Rectal smooth muscle tissue (tissue), 1 donor: ENCODE data around the gene SURF1.

Experiments used
- H3K27ac ChIP-seq: one replicate; pipeline ENCODE4 v1.7.0; 2013; ENCODE audit warnings: low read depth, low read length, inconsistent platforms
- H3K27me3 ChIP-seq: one replicate; pipeline ENCODE4 v1.7.0; 2013; ENCODE audit warnings: low read length; ENCODE audit not compliant: control insufficient read depth, insufficient read depth
- H3K36me3 ChIP-seq: one replicate; pipeline ENCODE4 v1.7.0; 2013; ENCODE audit warnings: low read length; ENCODE audit not compliant: control insufficient read depth, insufficient read depth
- H3K4me1 ChIP-seq: one replicate; pipeline ENCODE4 v1.7.0; 2013; ENCODE audit warnings: low read length; ENCODE audit not compliant: control insufficient read depth, insufficient read depth
- H3K4me3 ChIP-seq: one replicate; pipeline ENCODE4 v1.7.0; 2013; ENCODE audit warnings: low read length
- H3K9ac ChIP-seq: one replicate; pipeline ENCODE4 v1.7.0; 2013; ENCODE audit warnings: low read length

SURF1 gene

DNA sequence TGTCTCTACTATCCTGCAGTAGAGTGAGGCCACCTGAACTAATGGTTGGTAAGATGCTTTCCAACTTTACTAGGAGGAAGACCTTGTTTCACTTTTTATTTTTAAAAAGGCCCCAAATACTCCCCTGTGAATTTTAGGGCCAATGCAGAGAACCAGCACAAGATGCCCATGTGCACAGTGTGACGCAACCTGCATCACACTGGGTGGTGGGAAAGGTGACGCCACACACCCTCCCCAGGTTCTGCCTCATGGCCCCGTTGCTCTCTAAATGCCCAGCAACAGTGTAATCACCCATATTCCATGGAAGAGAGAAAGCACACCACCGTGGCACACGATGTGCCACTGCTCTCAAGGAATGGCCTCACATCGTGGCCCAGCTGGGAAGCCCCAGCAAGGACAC is 13.1 kb upstream of the SURF1 start:
- no peaks in the 10 kb centered on the region for H3K27me3 ChIP-seq
- no peak overlapping the region for H3K4me3 ChIP-seq
- no peaks in the 10 kb centered on the region for H3K4me1 ChIP-seq
- H3K36me3 ChIP-seq, result peaks cover 34% of the 10 kb centered on the region
- no peak overlapping the region for H3K27ac ChIP-seq
- no peak overlapping the region for H3K9ac ChIP-seq

DNA sequence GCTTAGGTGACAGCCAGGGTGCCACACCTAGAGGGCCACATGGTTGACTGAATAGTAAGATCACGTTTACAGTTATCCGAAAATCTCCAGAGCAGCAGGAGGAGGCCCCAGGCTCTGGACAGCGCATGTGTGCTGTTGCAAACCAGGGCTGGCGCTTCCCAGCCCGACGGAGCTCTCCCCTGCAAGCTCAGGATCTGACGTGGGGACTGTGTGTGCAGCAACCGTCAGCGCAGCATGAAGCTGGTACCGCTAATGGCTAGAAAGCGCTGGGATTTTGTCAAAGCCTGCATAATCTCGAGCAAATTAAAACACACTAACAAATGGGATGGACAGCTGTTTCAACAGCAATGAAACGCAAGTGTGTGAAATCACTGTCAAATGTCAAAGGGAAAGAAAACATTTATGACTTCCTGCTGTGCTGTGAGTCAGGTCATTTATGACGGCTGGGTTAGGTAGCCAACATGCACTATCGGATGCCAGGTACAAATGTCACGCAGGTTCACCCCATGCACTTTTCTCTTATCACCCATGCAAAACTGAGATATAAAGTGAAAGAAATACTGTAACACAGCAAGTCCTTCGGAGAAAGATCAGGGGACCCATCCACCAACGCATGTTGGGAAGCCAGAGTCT is 12.1 kb upstream of the SURF1 start:
- Histone ChIP-seq H3K4me1 (no peaks in the 10 kb centered on the region), H3K36me3 (peaks cover 39% of the 10 kb centered on the region), H3K4me3 (no peak overlapping the region), H3K27me3 (no peaks in the 10 kb centered on the region), H3K9ac (no peak overlapping the region), H3K27ac (no peak overlapping the region)

DNA sequence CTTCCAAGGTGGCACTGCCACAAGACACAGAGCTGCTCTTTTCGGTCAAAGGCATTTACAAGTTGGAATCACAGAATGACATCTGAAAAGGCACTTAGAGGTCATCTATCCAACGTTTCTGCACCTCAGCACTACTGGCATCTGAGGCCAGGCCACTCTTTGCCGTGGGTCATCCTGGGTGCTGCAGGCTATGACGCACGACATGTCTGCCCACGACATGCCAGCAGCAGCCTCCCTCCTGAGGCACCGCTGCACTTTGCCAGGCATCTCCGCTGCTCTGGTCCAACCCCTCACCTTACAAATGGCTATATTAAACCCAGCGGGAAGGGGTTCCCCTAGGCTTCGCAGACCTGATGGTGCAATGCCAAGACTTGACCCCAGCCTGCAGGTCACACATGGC is 11.5 kb upstream of the SURF1 start:
- Histone ChIP-seq H3K36me3 (peaks cover 41% of the 10 kb centered on the region), H3K4me3 (no peak overlapping the region), H3K27ac (no peak overlapping the region), H3K4me1 (no peaks in the 10 kb centered on the region), H3K9ac (no peak overlapping the region), H3K27me3 (no peaks in the 10 kb centered on the region)

DNA sequence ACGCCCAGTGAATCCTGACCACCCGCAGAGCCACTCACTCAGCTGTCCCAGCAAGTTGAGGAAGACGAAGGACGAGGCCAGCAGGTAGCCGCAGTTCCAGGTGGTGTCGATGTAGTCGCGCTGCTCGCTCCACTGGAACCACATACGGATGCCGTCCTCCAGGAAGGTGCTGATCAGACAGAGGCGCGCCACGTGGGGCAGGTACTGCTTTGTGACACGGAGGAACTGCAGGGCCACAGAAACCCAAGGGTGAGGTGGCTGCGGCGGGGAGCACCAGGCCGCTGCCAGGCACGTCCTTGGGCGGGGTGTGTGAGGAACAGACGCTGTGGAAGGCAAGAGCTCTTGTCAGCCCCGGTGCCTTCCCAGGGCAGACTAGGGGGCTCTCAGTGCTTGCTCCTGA is 10.9 kb upstream of the SURF1 start:
- no peaks in the 10 kb centered on the region for H3K27me3 ChIP-seq
- H3K4me3 ChIP-seq, result no peak overlapping the region
- H3K36me3 ChIP-seq, result peaks cover 43% of the 10 kb centered on the region
- no peaks in the 10 kb centered on the region for H3K4me1 ChIP-seq
- H3K9ac ChIP-seq, result no peak overlapping the region
- no peak overlapping the region for H3K27ac ChIP-seq

DNA sequence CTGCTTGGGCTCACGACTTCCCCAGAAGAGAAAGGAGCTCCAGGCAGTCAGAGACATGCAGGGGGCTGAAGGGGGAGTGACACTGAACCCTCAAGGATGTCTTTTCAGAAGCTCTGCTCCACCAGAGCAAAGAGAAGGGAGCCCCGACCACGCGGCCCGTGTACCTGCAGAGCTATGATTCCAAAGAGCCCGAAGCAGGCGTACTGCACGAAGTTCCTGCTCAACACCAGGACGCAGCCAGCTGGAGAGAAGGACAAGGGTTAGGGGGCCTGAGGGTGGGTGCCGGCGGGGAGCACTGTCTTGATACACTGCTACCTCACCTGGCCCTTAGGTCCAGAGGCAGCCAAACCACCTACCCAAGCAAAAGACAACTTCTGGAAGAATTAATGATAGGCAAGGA is 10.1 kb upstream of the SURF1 start:
- Histone ChIP-seq H3K36me3 (peaks cover 44% of the 10 kb centered on the region), H3K4me1 (no peaks in the 10 kb centered on the region), H3K4me3 (no peak overlapping the region), H3K9ac (no peak overlapping the region), H3K27ac (no peak overlapping the region), H3K27me3 (no peaks in the 10 kb centered on the region)

DNA sequence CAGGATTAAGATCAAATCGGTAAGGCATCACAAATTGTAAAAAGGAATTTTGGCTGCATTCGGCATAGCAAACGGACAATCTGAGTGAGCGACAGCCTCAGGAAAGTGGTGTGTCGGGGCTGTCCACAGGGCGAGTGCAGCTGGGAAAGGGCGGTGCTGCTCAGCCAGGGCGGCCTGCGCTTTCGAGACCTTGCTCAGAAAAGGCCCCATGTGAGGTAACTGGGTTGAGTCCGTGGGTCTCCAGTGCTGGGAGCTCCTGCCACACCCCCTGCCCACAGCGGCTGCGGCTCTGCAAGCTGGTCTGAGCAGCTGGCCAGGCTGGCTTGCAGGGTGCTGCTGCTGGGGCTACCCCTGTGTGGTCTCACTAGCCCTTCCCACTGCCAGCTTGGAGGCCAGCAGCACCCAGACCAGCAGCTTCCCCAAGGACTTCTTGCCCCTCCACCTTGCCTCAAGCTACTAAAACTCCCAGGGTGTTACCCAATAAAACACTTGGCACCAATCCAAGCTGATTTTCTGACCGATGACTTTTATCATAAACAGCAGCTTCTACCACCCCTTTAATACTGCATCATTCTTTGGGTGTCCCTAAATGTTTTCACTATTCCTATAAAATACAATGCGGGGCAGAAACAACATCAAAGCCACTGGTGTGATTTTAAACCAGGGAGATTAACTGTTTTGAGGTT is 6.2 kb upstream of the SURF1 start:
- Histone ChIP-seq H3K27me3 (no peaks in the 10 kb centered on the region), H3K27ac (no peak overlapping the region), H3K36me3 (peaks cover 54% of the 10 kb centered on the region), H3K9ac (no peak overlapping the region), H3K4me1 (no peaks in the 10 kb centered on the region), H3K4me3 (no peak overlapping the region)

DNA sequence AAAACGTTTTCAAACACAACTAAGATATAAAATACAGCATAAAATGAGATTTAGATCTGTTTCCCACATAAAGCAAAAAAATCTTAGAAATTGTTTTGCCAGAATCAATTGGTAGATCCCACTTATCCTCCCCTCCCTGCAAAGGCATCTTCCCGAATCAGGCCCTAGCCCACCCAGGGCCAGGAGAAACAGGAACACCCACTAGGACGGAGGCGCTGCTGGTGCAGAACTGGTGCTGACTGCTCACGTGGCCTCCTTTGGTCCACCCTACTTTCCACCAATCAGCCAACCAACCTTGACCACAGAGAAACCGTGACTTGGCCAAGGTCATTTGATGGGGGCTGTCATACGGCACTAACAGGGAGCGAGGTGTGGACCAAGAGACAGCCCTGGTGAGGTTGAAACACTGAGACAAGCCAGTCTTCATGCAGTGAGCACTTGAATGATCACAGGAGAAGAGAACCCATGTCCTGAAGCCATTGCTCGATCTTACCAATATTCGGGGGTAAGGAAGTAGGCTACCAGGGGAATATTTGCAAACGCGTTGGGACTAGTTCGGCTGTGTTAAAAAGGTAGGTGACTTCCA is 5.3 kb upstream of the SURF1 start:
- Histone ChIP-seq H3K36me3 (peaks cover 47% of the 10 kb centered on the region), H3K4me3 (no peak overlapping the region), H3K27me3 (no peaks in the 10 kb centered on the region), H3K4me1 (peaks cover 3% of the 10 kb centered on the region), H3K27ac (no peak overlapping the region), H3K9ac (no peak overlapping the region)

DNA sequence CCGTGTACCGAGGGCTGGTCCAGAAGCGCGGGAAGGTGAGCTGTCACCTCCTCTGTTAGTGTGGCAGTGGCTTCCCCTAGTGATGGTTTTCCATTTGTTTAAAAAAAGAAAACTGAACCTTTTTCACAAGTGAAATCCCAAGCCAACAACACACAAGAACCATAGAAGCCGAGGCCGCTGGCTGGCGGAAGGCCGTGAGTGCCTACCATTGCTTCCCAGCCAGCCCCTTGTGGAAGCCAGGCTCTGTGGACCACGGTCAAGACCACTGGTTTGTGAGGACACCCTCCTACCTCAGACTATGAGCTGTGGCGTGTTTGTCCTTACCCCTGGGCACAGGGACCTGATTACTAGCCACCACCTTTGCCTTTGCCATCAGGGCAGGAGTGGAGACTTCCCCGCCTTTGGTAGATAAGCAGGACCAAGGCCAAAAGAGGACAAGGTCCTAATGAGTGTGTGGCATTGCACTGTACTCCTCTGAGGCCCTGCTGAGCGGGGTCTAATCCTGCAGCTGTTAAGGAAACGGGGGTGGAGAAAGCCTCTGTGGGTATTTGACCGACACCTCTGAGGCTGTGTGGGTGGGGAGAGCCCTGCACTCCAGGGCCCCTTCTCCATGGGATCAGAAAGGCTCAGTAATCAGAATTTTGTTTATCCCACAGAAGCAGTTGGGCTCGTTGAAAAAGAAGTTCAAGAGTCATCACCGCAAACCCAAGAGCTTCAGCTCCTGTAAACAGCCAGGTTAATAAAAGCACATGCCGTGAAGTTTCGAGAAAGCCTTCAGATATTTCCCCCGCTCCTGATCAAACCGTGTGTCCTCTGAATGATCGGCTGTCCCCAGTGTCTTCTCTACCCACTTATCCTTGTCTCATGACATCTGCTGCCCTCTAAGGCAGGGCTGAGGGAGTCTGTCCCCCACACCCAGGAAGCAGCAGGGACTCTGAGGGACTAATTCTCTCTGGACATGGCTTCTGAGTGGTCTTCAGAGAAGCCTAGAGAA is 4.4 kb upstream of the SURF1 start:
- Histone ChIP-seq H3K9ac (no peak overlapping the region), H3K4me1 (peaks cover 3% of the 10 kb centered on the region), H3K27me3 (no peaks in the 10 kb centered on the region), H3K4me3 (no peak overlapping the region), H3K36me3 (peaks cover 38% of the 10 kb centered on the region), H3K27ac (no peak overlapping the region)

DNA sequence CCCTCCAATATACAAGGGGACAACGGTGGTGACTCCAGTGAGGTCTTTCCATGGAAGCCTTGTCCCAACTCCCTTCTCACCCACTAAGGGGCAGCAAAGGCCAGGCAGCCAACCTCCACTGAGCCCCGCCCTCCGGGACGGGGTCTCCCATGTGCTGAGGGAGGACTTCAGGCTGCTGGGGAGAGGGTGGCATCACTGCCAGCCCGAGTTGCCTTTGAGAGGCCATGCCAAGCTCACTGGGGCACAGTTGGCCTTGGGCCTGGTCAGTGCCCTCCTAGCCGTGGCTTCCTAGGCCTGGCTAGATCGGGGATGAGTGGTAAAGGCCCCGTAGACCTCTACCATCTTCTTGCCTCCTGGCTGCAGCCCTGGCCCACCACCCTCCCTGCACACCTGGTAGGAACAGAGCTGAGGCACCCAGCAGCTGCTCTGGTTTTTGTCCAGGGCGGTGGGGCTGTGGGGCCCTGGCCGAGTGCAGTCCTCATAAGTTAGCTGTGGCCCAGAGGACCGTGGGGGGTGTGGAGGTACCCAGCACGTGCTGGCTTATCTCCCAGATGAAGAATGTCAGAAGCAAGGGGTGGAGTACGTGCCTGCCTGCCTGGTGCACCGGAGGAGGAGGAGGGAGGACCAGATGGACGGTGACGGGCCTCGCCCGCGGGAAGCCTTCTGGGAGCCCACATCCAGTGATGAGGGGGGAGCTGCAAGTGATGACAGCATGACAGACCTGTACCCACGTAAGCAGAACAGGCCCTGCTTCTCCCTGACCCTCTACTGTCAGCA is 3.3 kb upstream of the SURF1 start:
- Histone ChIP-seq H3K9ac (no peak overlapping the region), H3K27ac (no peak overlapping the region)

DNA sequence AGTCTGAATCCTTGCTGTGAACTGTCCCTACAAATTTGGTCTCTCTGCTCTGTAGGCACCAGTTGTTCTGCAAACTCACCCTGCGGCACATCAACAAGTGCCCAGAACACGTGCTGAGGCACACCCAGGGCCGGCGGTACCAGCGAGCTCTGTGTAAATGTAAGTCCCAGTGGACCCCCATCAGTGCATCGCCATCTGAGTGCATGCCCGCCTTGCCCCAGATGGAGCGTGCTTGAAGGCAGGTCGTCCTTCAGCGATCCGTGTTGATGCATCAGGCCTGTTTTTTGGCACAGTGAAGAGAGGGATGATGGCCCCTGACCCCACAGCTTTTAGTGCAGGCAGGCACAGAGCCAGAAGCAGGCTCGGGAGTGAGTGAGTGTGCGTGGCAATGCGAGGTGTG is 1.4 kb upstream of the SURF1 start:
- H3K36me3 ChIP-seq, result peaks cover 27% of the 10 kb centered on the region
- H3K9ac ChIP-seq, result no peak overlapping the region
- no peak overlapping the region for H3K4me3 ChIP-seq
- H3K27ac ChIP-seq, result no peak overlapping the region
- peaks cover 3% of the 10 kb centered on the region for H3K4me1 ChIP-seq
- no peaks in the 10 kb centered on the region for H3K27me3 ChIP-seq

More for the DNA sequence above, 3.3 kb upstream of the SURF1 start:
- H3K27me3 ChIP-seq, result no peaks in the 10 kb centered on the region
- peaks cover 3% of the 10 kb centered on the region for H3K4me1 ChIP-seq
- no peak overlapping the region for H3K4me3 ChIP-seq
- H3K36me3 ChIP-seq, result peaks cover 30% of the 10 kb centered on the region

DNA sequence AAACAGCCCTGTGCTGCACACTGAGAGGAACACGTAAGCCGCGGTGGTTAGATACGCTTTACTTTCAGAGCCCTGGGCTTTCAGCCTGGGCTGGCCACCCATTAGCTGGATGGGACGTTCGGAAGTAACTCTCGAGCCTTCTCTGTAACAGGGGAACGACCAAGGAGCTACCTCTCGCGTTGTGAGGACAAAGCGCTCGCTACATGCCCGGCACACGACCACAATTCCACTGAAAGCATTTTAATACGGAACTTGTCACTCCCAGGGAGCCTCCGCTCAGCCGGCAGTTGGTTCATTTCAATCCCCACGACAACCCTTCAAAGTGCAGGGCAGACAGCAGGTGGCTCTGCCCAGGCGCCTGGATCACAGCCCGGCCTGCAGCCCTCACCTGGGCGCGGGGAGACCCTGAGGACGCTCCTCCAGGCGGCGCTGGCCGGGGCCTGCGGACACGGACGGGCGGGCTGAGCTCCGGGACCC is 368 bp downstream of the SURF1 start:
- Histone ChIP-seq H3K9ac (peak overlapping the region; percentile 87), H3K4me1 (peaks cover 3% of the 10 kb centered on the region), H3K4me3 (peak overlapping the region; percentile 71), H3K27me3 (no peaks in the 10 kb centered on the region), H3K27ac (peak overlapping the region; percentile 6), H3K36me3 (peaks cover 34% of the 10 kb centered on the region)
